Measurements from ENCODE around the gene C21orf58. TPM values are rescaled to one million over a fixed set of nuclear protein-coding genes. Genes with fewer than 3 reads are reported as not detected.
A peak's percentile ranks its signal among the peaks of the same experiment; 100 is the strongest.

The C21orf58 gene
- total RNA-seq, 2 experiments from 2014 or later = 23.9 to 25.2 TPM

- POLR2A ChIA-PET = no interaction called here
Observed at GRCh38 chr21:46356494-46357334, 33.0 kb upstream of the C21orf58 start.

GRCh38 chr21:46356005-46356338 lies 32.3 kb upstream of the C21orf58 start:
- intact Hi-C loops (cut with micrococcal nuclease) = no loop called here
- no peaks in the 10 kb centered on the region for H3K27me3 Mint-ChIP-seq
- no peak overlapping the region for H3K4me3 Mint-ChIP-seq
- peaks cover 36% of the 10 kb centered on the region for H3K36me3 Mint-ChIP-seq (ENCODE audit: low read depth)
- DNase-seq (no peak), ATAC-seq (no peak)
- no peak for TF ChIP-seq CTCF (IDR thresholded peaks at IDR 0.05)
- ChIA-PET POLR2A (no interaction called here), CTCF (no interaction called here)
- peaks cover 3% of the 10 kb centered on the region for H3K4me1 Mint-ChIP-seq (ENCODE audit: low read depth)
- no peaks in the 10 kb centered on the region for H3K9me3 Mint-ChIP-seq
- no peak overlapping the region for H3K27ac Mint-ChIP-seq

More at GRCh38 chr21:46356494-46357334, 33.0 kb upstream of the C21orf58 start:
- Mint-ChIP-seq H3K27ac (no peak overlapping the region), H3K4me1 (ENCODE audit: low read depth) (peaks cover 3% of the 10 kb centered on the region), H3K27me3 (no peaks in the 10 kb centered on the region), H3K9me3 (no peaks in the 10 kb centered on the region), H3K4me3 (no peak overlapping the region), H3K36me3 (ENCODE audit: low read depth) (peaks cover 34% of the 10 kb centered on the region)
- DNase-seq (no peak), ATAC-seq (no peak)
- TF ChIP-seq CTCF (IDR thresholded peaks at IDR 0.05) = no peak
- CTCF ChIA-PET = no interaction called here
- intact Hi-C loops (cut with micrococcal nuclease) = no loop called here

GRCh38 chr21:46355161-46356004 lies 31.7 kb upstream of the C21orf58 start:
- H3K36me3 Mint-ChIP-seq (ENCODE audit: low read depth) = peaks cover 33% of the 10 kb centered on the region
- DNase-seq (peak; percentile 60), ATAC-seq (peak; percentile 70)

GRCh38 chr21:46354518-46354917 lies 30.8 kb upstream of the C21orf58 start:
- no peak for DNase-seq
- Mint-ChIP-seq H3K4me3 (no peak overlapping the region), H3K4me1 (ENCODE audit: low read depth) (peaks cover 3% of the 10 kb centered on the region), H3K27ac (no peak overlapping the region), H3K36me3 (ENCODE audit: low read depth) (peaks cover 38% of the 10 kb centered on the region), H3K27me3 (no peaks in the 10 kb centered on the region), H3K9me3 (no peaks in the 10 kb centered on the region)
- no peak for ATAC-seq
- no peak for TF ChIP-seq CTCF (IDR thresholded peaks at IDR 0.05)
- ChIA-PET POLR2A (no interaction called here), CTCF (interaction anchor here (1.1 kb wide), 1 partner anchor 32 kb away, joined by 3 read pairs; no protein-coding TSS in a partner anchor)
- intact Hi-C loops (cut with micrococcal nuclease) = no loop called here

More at GRCh38 chr21:46355161-46356004, 31.7 kb upstream of the C21orf58 start:
- Mint-ChIP-seq H3K9me3 (no peaks in the 10 kb centered on the region), H3K4me1 (ENCODE audit: low read depth) (peaks cover 3% of the 10 kb centered on the region), H3K27ac (peak overlapping the region; percentile 81), H3K27me3 (no peaks in the 10 kb centered on the region), H3K4me3 (no peak overlapping the region)
- intact Hi-C loops (cut with micrococcal nuclease) = no loop called here
- no peak for TF ChIP-seq CTCF (IDR thresholded peaks at IDR 0.05)
- ChIA-PET CTCF (interaction anchor here (1.1 kb wide), 1 partner anchor 32 kb away, joined by 3 read pairs; no protein-coding TSS in a partner anchor), POLR2A (no interaction called here)

GRCh38 chr21:46354046-46354445 lies 30.4 kb upstream of the C21orf58 start:
- H3K4me1 Mint-ChIP-seq (ENCODE audit: low read depth) = peaks cover 3% of the 10 kb centered on the region
- no peak for ATAC-seq
- POLR2A ChIA-PET = no interaction called here
- TF ChIP-seq CTCF (IDR thresholded peaks at IDR 0.05) = no peak
- H3K4me3 Mint-ChIP-seq = no peak overlapping the region
- H3K9me3 Mint-ChIP-seq = no peaks in the 10 kb centered on the region
- DNase-seq = no peak
- CTCF ChIA-PET = no interaction called here
- H3K27ac Mint-ChIP-seq = no peak overlapping the region
- H3K27me3 Mint-ChIP-seq = no peaks in the 10 kb centered on the region
- intact Hi-C loops (cut with micrococcal nuclease) = no loop called here
- peaks cover 42% of the 10 kb centered on the region for H3K36me3 Mint-ChIP-seq (ENCODE audit: low read depth)
